Measurements from ENCODE around the gene FDX2.

DNA sequence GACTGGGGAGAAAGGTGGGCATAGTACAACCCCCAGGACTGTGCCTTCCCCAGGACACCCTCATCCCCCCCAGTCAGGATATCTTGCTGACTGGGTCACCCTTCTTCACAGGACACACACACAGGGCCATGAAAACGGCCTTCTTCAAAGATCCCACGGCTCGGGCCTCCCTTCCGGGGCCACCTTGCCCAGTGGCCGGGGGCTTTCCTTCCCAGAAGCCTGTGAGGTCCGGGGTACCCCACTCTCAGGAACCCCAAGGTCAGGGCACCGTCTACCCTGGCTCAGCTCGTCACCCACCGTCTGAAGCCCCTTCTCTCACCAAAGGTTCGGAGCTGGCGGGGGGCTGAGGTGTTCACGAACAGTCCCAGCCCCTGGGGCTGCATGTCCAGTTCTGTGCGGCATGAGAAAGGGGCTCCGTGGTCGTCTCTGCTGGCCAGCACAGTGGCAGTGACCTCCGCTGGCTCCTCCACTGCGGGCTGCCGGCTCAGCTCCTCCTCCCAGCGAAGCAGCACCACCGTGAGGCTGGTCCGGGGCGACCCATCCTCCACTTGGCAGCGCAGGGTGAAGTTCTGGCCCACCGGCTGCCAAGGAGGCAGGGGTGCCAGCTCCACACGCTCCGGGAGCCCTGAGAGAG, 19.7 kb upstream of the FDX2 start:
- no peak for TF ChIP-seq EZH2 (IDR thresholded peaks at IDR 0.05; ENCODE audit: borderline replicate concordance, low read depth, low read length, severe bottlenecking)
- TF ChIP-seq POLR2A (IDR thresholded peaks at IDR 0.05; ENCODE audit: low read depth, low read length) = no peak
- TF ChIP-seq, protein P1, sequence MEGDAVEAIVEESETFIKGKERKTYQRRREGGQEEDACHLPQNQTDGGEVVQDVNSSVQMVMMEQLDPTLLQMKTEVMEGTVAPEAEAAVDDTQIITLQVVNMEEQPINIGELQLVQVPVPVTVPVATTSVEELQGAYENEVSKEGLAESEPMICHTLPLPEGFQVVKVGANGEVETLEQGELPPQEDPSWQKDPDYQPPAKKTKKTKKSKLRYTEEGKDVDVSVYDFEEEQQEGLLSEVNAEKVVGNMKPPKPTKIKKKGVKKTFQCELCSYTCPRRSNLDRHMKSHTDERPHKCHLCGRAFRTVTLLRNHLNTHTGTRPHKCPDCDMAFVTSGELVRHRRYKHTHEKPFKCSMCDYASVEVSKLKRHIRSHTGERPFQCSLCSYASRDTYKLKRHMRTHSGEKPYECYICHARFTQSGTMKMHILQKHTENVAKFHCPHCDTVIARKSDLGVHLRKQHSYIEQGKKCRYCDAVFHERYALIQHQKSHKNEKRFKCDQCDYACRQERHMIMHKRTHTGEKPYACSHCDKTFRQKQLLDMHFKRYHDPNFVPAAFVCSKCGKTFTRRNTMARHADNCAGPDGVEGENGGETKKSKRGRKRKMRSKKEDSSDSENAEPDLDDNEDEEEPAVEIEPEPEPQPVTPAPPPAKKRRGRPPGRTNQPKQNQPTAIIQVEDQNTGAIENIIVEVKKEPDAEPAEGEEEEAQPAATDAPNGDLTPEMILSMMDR (IDR thresholded peaks at IDR 0.05; ENCODE audit: extremely low read depth in 1 of 2, insufficient read depth in 1 of 2, low read depth in 1 of 2, low read length in 2 of 2) = no peak
